DMS79 (cell line): ENCODE results near the gene REV1.
"Not testable (repeated sequence)": the region's sequence is repeated elsewhere in the genome, so short reads cannot be mapped to it uniquely, and the experiment has no call there.

Experiments used
- DNase-seq: peaks from one replicate; lab custom pipeline; 2025; lab: John Stamatoyannopoulos, UW

The REV1 gene

GRCh38 chr2:99485824-99486223 lies 4.0 kb downstream of the REV1 start:
- DNase-seq: no peak

- no peak for DNase-seq
These were observed 4.4 kb downstream of the REV1 start for GRCh38 chr2:99485411-99485810.

GRCh38 chr2:99484205-99484604 lies 5.6 kb downstream of the REV1 start:
- DNase-seq: no peak

- DNase-seq: no peak
These were observed 7.9 kb downstream of the REV1 start for GRCh38 chr2:99481941-99482340.

GRCh38 chr2:99481527-99481926 lies 8.3 kb downstream of the REV1 start:
- DNase-seq: no peak

GRCh38 chr2:99480390-99480789 lies 9.4 kb downstream of the REV1 start:
- DNase-seq: no peak

- no peak for DNase-seq
These were observed 11.2 kb downstream of the REV1 start for GRCh38 chr2:99478632-99479031.

- no peak for DNase-seq
These were observed 12.8 kb downstream of the REV1 start for GRCh38 chr2:99477054-99477453.

- DNase-seq: no peak
These were observed 13.2 kb downstream of the REV1 start for GRCh38 chr2:99476629-99477028.

- not testable (repeated sequence) for DNase-seq
These were observed 14.7 kb downstream of the REV1 start for GRCh38 chr2:99475095-99475494.

- DNase-seq: no peak
These were observed 16.2 kb downstream of the REV1 start for GRCh38 chr2:99473518-99474083.

GRCh38 chr2:99472600-99472960 lies 17.2 kb downstream of the REV1 start:
- DNase-seq: no peak

- no peak for DNase-seq
These were observed 17.9 kb downstream of the REV1 start for GRCh38 chr2:99471654-99472599.

- no peak for DNase-seq
These were observed 18.9 kb downstream of the REV1 start for GRCh38 chr2:99470957-99471356.

GRCh38 chr2:99470459-99470858 lies 19.4 kb downstream of the REV1 start:
- not testable (repeated sequence) for DNase-seq

- no peak for DNase-seq
These were observed 20.4 kb downstream of the REV1 start for GRCh38 chr2:99469394-99469793.

- DNase-seq: no peak
These were observed 21.7 kb downstream of the REV1 start for GRCh38 chr2:99468155-99468554.

- no peak for DNase-seq
These were observed 22.4 kb downstream of the REV1 start for GRCh38 chr2:99467390-99467789.

GRCh38 chr2:99461828-99462483 lies 27.9 kb downstream of the REV1 start:
- DNase-seq: no peak

- no peak for DNase-seq
These were observed 31.3 kb downstream of the REV1 start for GRCh38 chr2:99458529-99458928.

GRCh38 chr2:99451686-99452085 lies 38.1 kb downstream of the REV1 start:
- peak; percentile 68 for DNase-seq

GRCh38 chr2:99451280-99451679 lies 38.5 kb downstream of the REV1 start:
- peak; percentile 96 for DNase-seq

- DNase-seq: no peak
These were observed 39.6 kb downstream of the REV1 start for GRCh38 chr2:99450199-99450598.
